GM21390 (cell line): ENCODE results near the gene DPEP3.
"Not testable (repeated sequence)": the region's sequence is repeated elsewhere in the genome, so short reads cannot be mapped to it uniquely, and the experiment has no call there.

Experiments
- ATAC-seq: cut with Tn5 transposase; IDR thresholded peaks from one replicate; pipeline ENCODE4 v1.9.1; 2021; ENCODE audit not compliant: unreplicated experiment

The DPEP3 gene

GRCh38 chr16:67994040-67994408 is 13.7 kb upstream of the DPEP3 start:
- not testable (repeated sequence) for ATAC-seq

GRCh38 chr16:67993207-67994039 is 13.1 kb upstream of the DPEP3 start:
- peak; percentile 67 for ATAC-seq

GRCh38 chr16:67992661-67993206 is 12.4 kb upstream of the DPEP3 start:
- ATAC-seq: no peak

- no peak for ATAC-seq
Observed at GRCh38 chr16:67990018-67990386, 9.7 kb upstream of the DPEP3 start.

- no peak for ATAC-seq
Observed at GRCh38 chr16:67989322-67990017, 9.2 kb upstream of the DPEP3 start.

GRCh38 chr16:67988675-67989074 is 8.4 kb upstream of the DPEP3 start:
- no peak for ATAC-seq

GRCh38 chr16:67987460-67988160 is 7.3 kb upstream of the DPEP3 start:
- ATAC-seq: no peak

- ATAC-seq: no peak
Observed at GRCh38 chr16:67986949-67987348, 6.7 kb upstream of the DPEP3 start.

GRCh38 chr16:67982011-67982696 is 1.9 kb upstream of the DPEP3 start:
- ATAC-seq: no peak

GRCh38 chr16:67977469-67978227 is 2.7 kb downstream of the DPEP3 start:
- ATAC-seq: no peak

GRCh38 chr16:67977005-67977404 is 3.3 kb downstream of the DPEP3 start:
- ATAC-seq: no peak

GRCh38 chr16:67976205-67976604 is 4.1 kb downstream of the DPEP3 start:
- no peak for ATAC-seq

- no peak for ATAC-seq
Observed at GRCh38 chr16:67975321-67976105, 4.8 kb downstream of the DPEP3 start.

GRCh38 chr16:67972285-67972684 is 8.0 kb downstream of the DPEP3 start:
- ATAC-seq: not testable (repeated sequence)

GRCh38 chr16:67971111-67971510 is 9.2 kb downstream of the DPEP3 start:
- no peak for ATAC-seq

GRCh38 chr16:67969254-67970039 is 10.9 kb downstream of the DPEP3 start:
- ATAC-seq: no peak

GRCh38 chr16:67968400-67969253 is 11.7 kb downstream of the DPEP3 start, which contains the start of gene SLC12A4:
SLC12A4 (minus strand) TSS chr16:67968637; CDS start chr16:67968553, 84 bp downstream.
- peak; percentile 72 for ATAC-seq
